Adipose tissue (tissue), 3 donors: ENCODE data around the gene CCNY. TPM values are rescaled to one million over a fixed set of nuclear protein-coding genes. Genes with fewer than 3 reads are reported as not detected.
"Not testable (repeated sequence)": the region's sequence is repeated elsewhere in the genome, so short reads cannot be mapped to it uniquely, and the experiment has no call there.

Experiments used
- H3K27ac ChIP-seq: one replicate; pipeline ENCODE4 v1.5.1; 2013; ENCODE audit warnings: low read depth, low read length
- WGBS, 3 donors: extraction: QIAGEN DNeasy Blood & Tissue Kit; methylation state at CpG; one replicate each; pipeline ENCODE4 v1.1.7; 2013; 5-methylcytosine and 5-hydroxymethylcytosine counted together
- polyA plus RNA-seq, 3 donors: library from polyadenylated mRNA; stranded (reverse); fragments of 200-250 nt; gene quantifications; one replicate each; pipeline ENCODE4 v1.2.3, GENCODE V29; 2013
- donor health status: healthy with polysubstance abuse.
- donor health status: Bipolar disorder and iron deficiency.
- donor health status: healthy.

Gene CCNY
- polyA plus RNA-seq, 3 donors, result 14.0 to 38.6 (median 24.6) TPM

- H3K27ac ChIP-seq, result no peak overlapping the region
- WGBS, 3 donors, result 37 to 83% (median 77%) methylated on average over 2 of the region's 2 CpGs
Measured at GRCh38 chr10:35349389-35349915, 13.1 kb downstream of the CCNY start.

- 52 to 64% (median 58%) methylated on average over 2 of the region's 2 CpGs for WGBS, 3 donors
- H3K27ac ChIP-seq, result no peak overlapping the region
Measured at GRCh38 chr10:35351021-35351420, 14.7 kb downstream of the CCNY start.

GRCh38 chr10:35352097-35352496, 15.8 kb downstream of the CCNY start:
- WGBS, 3 donors, result 72 to 88% (median 88%) methylated on average over 2 of the region's 2 CpGs

GRCh38 chr10:35352512-35352911, 16.2 kb downstream of the CCNY start:
- 70 to 79% (median 74%) methylated on average over 7 of the region's 7 CpGs for WGBS, 3 donors
- no peak overlapping the region for H3K27ac ChIP-seq

More at GRCh38 chr10:35352097-35352496, 15.8 kb downstream of the CCNY start:
- H3K27ac ChIP-seq, result no peak overlapping the region

- 90 to 92% (median 91%) methylated on average over 2 of the region's 2 CpGs for WGBS, 3 donors
- no peak overlapping the region for H3K27ac ChIP-seq
Measured at GRCh38 chr10:35353395-35353794, 17.1 kb downstream of the CCNY start.

GRCh38 chr10:35353805-35354204, 17.5 kb downstream of the CCNY start:
- 71 to 88% (median 85%) methylated on average over 1 of the region's 1 CpG for WGBS, 3 donors
- H3K27ac ChIP-seq, result no peak overlapping the region

- 81 to 89% (median 86%) methylated on average over 9 of the region's 9 CpGs for WGBS, 3 donors
- not testable (repeated sequence) for H3K27ac ChIP-seq
Measured at GRCh38 chr10:35354257-35354656, 17.9 kb downstream of the CCNY start.

- no peak overlapping the region for H3K27ac ChIP-seq
- 67 to 89% (median 77%) methylated on average over 9 of the region's 9 CpGs for WGBS, 3 donors
Measured at GRCh38 chr10:35355971-35356724, 19.8 kb downstream of the CCNY start.

- H3K27ac ChIP-seq, result no peak overlapping the region
- 53 to 57% (median 53%) methylated on average over 2 of the region's 2 CpGs for WGBS, 3 donors
Measured at GRCh38 chr10:35356725-35357092, 20.4 kb downstream of the CCNY start.

- WGBS, 3 donors, result 74 to 77% (median 74%) methylated on average over 2 of the region's 2 CpGs
- no peak overlapping the region for H3K27ac ChIP-seq
Measured at GRCh38 chr10:35359056-35359455, 22.7 kb downstream of the CCNY start.

- 91 to 96% (median 94%) methylated on average over 4 of the region's 4 CpGs for WGBS, 3 donors
- H3K27ac ChIP-seq, result no peak overlapping the region
Measured at GRCh38 chr10:35359873-35360272, 23.6 kb downstream of the CCNY start.

GRCh38 chr10:35362701-35363350, 26.5 kb downstream of the CCNY start:
- H3K27ac ChIP-seq, result no peak overlapping the region
- WGBS, 3 donors, result 96 to 98% (median 97%) methylated on average over 38 to 41 of the region's 41 CpGs

- WGBS, 3 donors, result 97 to 98% (median 97%) methylated on average over 5 of the region's 5 CpGs
- no peak overlapping the region for H3K27ac ChIP-seq
Measured at GRCh38 chr10:35363587-35363986, 27.3 kb downstream of the CCNY start.

GRCh38 chr10:35364808-35365207, 28.5 kb downstream of the CCNY start:
- no peak overlapping the region for H3K27ac ChIP-seq
- 24 to 76% (median 64%) methylated on average over 2 of the region's 2 CpGs for WGBS, 3 donors

GRCh38 chr10:35365994-35366393, 29.7 kb downstream of the CCNY start:
- WGBS, 3 donors, result 76 to 97% (median 88%) methylated on average over 1 of the region's 1 CpG
- no peak overlapping the region for H3K27ac ChIP-seq

GRCh38 chr10:35367107-35367859, 31.0 kb downstream of the CCNY start:
- no peak overlapping the region for H3K27ac ChIP-seq
- 81 to 84% (median 83%) methylated on average over 4 of the region's 4 CpGs for WGBS, 3 donors

- 48 to 80% (median 74%) methylated on average over 4 of the region's 4 CpGs for WGBS, 3 donors
- no peak overlapping the region for H3K27ac ChIP-seq
Measured at GRCh38 chr10:35367982-35368381, 31.7 kb downstream of the CCNY start.

GRCh38 chr10:35368485-35369048, 32.3 kb downstream of the CCNY start:
- peak overlapping the region; percentile 65 for H3K27ac ChIP-seq
- WGBS, 3 donors, result 70 to 83% (median 71%) methylated on average over 11 of the region's 11 CpGs
